T1000 (cell line): Measurements from ENCODE around the gene SMCR8.
"Not testable (repeated sequence)": the region's sequence is repeated elsewhere in the genome, so short reads cannot be mapped to it uniquely, and the experiment has no call there.

Source experiments
- DNase-seq: peaks from one replicate; lab custom pipeline; 2025; ENCODE audit warnings: mixed read lengths; lab: John Stamatoyannopoulos, UW

The SMCR8 gene, protein sequence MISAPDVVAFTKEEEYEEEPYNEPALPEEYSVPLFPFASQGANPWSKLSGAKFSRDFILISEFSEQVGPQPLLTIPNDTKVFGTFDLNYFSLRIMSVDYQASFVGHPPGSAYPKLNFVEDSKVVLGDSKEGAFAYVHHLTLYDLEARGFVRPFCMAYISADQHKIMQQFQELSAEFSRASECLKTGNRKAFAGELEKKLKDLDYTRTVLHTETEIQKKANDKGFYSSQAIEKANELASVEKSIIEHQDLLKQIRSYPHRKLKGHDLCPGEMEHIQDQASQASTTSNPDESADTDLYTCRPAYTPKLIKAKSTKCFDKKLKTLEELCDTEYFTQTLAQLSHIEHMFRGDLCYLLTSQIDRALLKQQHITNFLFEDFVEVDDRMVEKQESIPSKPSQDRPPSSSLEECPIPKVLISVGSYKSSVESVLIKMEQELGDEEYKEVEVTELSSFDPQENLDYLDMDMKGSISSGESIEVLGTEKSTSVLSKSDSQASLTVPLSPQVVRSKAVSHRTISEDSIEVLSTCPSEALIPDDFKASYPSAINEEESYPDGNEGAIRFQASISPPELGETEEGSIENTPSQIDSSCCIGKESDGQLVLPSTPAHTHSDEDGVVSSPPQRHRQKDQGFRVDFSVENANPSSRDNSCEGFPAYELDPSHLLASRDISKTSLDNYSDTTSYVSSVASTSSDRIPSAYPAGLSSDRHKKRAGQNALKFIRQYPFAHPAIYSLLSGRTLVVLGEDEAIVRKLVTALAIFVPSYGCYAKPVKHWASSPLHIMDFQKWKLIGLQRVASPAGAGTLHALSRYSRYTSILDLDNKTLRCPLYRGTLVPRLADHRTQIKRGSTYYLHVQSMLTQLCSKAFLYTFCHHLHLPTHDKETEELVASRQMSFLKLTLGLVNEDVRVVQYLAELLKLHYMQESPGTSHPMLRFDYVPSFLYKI

DNA sequence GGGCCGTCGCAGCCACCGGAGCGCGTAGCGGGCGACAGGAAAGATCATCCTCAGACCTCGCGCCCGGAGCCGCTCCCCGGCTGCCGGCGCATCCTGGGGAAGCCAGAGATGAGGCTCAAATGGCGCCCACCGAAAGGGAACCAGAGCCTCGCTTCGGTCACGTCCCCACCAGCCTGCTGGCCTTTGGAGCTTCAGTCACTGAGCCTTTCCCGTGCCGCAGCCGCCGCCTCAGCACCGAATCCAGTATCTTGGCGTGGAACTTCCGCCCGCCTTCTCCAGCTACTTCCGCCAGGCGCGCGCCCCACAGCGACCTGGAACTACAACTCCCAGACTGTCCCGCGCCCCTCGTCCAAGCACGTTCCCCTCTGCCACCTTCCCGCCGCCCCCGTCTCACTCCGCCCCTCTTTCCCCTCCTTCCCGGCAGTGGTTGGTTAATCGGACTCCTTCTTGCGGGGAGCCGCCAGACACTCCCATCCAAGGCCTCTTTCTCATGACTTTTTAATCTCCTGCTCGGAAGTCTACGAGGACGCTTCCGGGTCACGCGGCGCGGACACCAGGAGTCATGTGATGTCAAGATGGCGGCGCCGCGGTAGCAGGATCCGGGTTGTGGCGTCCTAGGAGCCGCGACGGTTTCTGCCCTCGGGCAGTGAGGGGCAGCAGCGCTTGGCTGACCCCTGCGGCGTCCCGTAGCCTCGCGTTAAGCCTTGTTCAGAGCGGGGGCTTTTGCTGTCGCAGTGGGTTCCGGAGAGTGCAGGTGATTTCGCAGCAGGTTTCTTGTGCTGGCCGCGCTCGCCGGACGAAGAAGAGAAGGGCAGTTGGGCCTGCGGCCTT, at the start of gene SMCR8, which contains the start of gene TOP3A:
TSS of gene SMCR8 (plus strand) at position 563 of the 831 bp plus-strand sequence. CDS start 497 bp downstream, outside the sequence.
TSS of gene TOP3A (minus strand) at position 264 of the 831 bp plus-strand sequence. CDS start at position 48, 216 bp downstream.
- DNase-seq = peak; percentile 97

DNA sequence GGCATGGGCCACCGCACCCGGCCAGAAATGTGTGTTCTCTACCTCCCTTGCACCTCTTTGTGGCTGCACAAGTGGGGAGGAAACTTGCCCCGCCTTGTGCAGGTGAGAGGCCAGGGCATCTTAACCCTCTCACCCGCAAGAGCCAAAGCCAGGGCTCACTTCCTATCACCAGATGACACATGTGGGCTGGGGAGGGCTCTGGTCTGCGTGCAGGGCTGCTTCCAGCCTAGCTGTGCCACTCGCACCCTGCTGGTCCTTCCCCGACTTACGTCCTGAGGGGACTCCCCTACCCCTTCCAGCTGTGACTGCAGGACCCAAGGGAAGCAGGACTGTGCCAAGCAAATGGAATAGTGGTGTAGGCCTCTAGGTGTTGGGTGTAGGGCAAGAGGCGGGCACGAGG, 47.7 kb upstream of the SMCR8 start:
- DNase-seq = no peak

DNA sequence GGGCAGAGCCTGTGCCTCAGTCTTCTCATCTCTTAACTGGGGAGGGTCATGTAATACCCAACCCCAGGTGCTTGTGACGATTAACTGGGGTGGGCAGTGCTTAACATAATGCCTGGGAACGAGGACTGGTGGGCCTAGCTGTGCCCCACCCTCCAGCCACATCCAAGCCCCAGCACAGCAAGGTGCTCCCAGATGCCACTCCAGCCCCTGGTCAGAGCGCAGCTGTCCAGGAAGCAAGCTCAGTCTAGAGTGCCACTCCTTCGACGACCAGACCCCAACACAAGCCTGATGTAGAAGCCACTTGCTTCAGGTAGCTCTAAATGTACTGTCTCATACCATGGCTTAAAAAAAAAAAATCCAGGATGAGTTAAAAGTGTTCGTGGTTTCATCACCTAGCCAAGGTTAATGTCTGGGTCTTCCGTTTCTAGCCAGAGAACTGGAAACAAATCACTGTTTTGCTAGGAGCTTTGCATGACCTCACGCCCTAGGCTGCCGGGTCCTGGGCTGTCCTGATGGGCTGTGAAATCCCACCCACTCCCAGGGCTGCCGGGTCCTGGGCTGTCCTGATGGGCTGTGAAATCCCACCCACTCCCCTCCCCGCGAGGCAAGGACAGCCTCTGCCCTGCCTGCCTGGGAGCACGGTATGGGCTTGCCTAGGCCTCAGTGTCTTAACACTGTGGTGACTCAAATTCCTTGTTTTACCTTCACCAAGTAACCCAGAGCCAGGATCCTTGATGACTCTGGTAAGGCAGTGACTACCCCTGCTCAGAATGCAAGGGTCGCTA, 47.0 kb upstream of the SMCR8 start:
- DNase-seq = peak; percentile 10

DNA sequence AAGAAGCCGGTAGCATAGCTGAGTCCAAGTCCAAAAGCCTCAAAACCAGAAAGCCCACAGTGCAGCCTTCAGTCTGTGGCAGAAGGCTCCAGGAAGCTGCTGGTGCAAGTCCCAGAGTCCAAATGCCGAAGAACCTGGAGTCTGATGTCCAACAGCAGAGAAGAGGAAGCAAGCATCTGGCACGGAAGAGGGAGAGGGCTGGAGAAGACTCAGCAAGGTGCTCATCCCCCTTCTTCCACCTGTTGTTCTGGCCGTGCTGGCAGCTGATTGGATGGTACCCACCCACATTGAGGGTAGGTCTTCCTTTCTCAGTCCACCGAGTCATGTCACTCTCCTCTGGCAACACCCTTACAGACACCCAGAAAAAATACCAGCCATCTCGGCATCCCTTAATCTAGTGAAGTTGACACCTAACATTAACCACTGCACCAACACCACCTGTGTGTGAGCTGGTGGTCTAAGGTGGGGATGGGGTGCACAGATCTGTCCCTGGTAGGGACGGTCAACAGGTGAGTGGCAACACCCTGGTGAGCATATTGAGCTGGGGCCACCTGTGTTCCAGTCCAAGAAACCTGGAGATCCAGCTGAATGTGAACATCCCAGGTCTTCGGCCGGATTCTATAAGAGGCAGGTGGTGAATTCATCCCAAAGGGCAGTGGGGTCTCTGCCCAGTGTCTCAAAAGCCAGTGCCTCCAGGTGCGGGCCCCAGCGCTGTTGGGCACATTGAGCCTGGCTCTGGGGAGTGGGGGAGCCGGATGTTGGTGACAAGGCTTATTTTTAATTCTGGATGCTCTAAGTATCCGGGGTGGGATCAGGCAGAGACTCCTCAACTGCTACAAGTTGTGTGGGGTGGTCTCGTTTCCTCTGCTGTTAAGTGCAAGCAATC, 44.8 kb upstream of the SMCR8 start:
- DNase-seq = no peak

DNA sequence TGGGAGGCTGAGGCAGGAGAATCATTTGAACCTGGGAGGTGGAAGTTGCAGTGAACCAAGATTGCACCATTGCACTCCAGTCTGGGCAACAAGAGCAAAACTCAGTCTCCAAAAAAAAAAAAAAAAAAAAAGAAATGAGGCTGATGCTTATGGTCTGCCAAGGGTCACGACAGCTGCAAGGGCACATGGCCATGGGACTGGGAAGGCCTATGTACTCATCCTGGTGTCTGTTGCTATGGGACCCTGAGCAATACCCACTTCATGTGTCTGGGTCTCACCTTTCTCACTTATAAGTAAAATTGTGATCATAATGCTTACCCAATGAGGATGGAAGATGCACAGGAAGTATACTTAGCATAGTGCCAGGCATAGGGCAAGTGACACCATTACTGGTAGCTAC, 38.0 kb upstream of the SMCR8 start:
- DNase-seq = no peak

DNA sequence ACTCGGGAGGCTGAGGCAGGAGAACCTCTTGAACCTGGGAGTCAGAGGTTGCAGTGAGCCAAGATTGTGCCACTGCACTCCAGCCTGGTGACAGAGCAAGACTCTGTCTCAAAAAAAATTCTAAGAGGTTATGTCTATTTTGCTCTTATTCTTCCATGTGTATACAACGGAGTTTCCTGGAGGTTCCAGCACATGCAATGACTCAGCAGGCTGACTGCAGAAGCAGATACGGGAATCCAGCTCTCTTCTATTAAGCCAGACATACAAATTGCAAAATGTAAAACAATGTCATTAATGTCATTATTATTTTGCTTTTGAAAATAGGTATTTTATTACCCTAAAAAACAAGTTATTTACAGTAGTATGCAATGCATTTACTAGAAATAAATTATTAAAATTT, 36.2 kb upstream of the SMCR8 start:
- no peak for DNase-seq

DNA sequence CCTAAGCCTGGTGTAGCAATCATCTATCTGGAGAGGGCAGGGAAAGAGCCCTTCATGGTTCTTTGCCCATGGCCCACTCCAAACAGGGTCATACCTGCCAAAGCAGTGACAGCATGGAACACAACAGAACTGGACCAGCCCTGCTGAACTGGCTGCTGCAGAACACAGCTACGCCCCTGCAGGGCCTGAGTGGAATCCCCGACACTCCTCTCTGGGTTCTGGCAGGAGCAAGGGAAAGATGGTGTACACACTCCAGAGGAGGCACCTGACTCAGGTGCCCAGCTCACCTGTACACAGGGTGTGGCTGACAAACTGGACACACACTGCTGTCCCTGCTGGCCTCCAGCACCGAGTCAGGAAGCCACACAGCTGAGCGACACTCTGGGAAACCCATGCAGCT, 34.8 kb upstream of the SMCR8 start:
- DNase-seq = no peak

DNA sequence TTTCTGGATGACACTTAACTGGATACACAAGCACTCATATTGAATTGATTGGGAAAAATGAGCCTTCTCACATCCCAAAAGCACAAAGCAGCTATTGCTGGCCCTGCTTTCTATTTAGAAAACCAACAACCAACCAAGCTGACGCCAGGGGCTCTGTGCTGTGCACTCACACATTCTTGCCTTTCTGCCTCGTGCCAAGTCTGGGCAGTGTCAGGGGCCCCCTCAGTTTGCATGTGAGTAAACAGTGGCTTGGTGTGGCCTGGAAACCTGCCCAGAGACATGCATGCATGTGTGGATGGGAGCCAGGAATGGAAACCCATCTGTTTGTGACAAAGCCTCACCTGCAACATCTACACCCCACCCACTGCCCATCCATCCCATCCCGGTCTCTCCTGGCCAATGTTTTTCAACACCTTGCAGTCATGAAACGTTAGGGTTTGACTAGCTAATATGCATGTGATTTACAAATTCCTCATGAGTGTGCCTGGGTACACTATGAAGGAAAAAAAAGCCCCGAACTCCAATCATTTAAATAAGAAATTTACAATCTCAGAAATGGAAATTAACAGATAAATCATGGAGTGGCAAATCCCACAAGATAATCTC, 34.2 kb upstream of the SMCR8 start:
- DNase-seq = no peak

DNA sequence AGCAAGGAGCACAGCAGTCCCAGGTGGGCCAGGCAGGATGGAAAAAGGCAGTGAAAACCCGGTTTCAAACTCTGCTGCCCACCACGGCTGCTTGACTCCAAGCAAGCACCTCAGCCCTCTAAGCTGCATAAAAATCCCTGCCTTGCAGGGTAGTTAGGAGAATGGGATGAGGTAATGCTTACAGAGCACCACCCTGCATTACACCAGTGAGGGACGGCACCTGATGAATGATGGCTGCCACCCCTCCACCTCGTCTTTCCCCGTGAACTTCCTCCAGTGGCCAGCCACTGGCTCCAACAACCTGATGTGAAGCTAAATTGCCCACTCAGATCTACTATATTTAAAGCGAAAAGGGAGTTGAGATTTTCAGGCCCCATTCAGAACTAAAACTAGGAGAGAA, 33.3 kb upstream of the SMCR8 start:
- no peak for DNase-seq

DNA sequence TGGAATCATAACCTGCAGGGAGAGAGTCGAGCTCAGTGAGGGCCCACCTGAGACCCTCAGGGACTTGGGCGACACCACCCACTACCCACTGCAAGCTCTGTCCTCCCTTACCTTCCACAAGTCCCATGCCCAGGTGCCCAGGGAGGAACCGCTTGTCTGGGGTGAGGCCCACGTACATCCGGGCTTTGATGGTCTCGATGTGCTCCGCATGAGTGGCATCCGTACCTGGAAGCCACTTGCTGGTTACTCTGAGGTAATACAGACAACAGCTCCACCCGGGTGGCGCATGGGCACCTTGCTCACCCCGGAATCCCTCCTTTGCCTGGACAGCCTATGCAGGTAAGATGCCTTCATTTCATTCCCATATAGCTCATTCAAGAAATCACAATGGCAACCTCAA, 29.8 kb upstream of the SMCR8 start:
- no peak for DNase-seq

DNA sequence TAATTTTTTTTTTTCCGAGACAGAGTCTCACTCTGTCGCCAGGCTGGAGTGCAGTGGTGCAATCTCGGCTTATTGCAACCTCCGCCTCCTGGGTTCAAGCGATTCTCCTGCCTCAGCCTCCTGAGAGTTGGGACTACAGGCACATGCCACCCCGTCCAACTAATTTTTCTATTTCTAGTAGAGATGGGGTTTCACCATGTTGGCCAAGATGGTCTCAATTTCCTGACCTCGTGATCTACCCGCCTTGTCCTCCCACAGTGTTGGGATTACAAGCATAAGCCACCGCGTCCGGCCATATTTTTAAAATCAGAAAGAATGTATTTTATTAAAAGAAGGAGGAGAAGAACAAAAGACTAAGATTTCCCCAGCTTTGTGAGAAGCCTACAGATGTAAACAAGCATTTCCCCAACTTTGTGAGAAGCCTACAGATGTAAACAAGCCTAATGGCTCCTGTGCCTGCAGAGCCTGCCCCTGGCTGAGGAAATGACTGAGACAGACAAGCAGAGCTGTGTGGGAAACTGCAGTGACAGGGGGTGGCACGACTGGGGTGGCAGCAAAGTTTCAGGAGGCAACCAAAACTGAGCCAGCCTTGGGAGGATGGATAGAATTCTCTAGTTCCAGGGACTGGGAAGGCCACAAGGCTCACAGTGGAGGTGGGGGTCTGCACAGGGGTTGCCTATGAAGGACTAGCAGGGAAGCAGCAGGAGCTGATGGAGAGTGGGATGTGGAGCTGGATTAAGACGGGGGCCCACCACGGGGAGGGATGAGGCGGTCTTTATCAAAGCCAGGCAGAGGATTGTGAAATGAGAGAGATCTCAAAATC, 23.2 kb upstream of the SMCR8 start:
- DNase-seq = no peak

DNA sequence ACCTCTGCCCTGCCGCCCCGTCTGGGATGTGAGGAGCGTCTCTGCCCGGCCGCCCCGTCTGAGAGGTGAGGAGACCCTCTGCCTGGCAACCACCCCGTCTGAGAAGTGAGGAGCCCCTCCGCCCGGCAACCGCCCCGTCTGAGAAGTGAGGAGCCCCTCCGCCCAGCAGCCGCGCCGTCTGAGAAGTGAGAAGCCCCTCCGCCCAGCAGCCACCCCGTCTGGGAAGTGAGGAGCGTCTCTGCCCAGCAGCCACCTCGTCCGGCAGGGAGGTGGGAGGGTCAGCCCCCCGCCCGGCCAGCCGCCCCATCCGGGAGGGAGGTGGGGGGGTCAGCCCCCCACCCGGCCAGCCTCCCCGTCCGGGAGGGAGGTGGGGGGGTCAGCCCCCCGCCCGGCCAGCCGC, 17.0 kb upstream of the SMCR8 start:
- DNase-seq = not testable (repeated sequence)

DNA sequence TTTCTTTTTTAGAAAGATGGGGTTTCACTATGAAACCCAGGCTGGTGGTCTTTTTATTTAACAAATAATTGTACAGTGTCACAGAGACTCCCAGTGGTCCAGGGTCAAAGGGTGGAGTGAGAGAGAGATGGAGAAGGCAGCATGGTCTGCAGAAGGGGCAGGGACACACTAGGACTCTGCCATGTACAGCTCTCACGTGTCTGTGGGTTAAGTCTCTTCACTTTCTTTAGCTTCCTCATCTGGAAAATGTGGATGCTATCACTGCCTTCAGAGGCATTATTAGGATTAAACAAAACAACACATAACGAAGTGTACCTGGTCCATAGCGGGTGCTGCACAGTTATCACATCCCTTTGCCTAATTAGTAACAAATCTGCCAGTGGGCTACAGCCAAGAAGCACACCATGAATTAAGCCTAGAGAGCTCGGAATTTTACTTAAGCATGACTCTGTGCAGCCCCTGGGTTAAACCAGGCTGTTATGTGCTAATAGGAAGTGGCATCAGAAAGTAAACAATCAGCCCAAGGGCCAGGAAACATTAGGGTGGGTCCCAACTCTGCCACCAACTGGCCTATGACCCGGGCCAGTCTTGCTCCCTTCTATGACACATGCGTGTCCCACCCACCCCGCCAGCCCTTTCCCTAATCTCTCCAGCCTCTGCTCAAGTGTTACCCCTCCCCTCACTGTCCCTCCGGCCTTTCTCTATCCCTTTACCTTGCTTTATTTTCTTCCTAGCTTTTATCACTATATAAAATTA, 14.2 kb upstream of the SMCR8 start:
- no peak for DNase-seq

DNA sequence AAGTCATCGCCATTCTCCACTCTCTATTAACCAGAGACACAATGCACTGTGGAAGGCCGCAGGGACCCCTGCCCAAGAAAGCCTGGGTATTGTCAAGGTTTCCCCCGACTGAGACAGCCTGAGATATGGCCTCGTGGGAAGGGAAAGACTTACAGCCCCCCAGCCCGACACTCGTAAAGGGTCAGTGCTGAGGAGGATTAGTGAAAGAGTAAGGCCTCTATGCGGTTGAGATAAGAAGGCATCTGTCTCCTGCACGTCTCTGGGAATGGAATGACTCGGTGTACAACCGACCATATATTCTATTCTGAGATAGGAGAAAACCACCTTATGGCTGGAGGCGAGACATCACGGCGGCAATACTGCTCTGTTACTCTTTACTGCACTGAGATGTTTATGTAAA, 11.9 kb upstream of the SMCR8 start:
- not testable (repeated sequence) for DNase-seq

DNA sequence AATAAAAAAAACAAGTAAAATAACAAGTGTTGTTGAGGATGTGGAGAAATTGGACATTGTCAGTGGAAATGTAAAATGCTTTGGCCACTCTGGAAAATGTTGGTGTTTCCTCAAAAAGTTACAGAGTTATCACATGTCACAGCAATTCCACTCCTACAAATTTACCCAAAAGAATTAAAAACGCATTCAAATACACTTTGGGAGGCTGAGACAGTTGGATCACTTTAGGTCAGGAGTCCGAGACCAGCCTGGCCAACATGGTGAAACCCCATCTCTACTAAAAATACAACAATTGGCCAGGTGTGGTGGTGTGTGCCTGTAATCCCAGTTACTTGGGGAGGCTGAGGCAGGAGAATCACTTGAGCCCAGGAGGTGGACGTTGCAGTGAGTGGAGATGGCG, 5.9 kb upstream of the SMCR8 start:
- no peak for DNase-seq

DNA sequence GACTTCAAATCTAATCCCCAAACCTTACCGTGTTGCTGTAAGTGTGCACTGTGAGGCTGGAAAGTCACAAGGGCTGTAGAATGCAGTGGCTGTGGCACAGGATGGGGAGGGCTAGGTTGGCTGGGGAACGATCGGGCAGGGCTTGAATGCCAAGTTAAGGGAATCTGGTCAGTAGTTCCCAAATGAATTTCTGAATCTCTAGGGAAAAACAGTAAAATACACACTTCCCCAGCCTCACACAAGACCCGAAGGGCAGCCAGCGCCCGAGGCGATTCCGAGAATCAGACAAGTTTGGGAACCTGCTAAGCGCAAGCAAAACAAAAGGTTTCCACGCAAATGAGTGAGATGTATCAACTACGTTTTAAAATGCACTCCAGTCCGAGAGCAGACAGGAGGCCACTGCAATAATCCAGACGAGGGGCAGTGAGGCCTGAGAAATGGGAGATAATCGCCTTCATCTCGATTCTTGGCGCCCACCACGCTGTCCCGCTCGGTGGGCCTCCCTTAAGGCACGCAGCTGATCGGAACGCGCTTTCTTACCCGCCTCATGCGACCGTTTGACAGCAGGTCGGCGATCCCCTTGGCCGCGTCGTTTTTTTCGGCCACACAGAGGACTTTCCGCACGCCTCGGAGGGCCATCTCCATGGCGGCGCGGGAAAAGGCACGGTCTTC, 898 bp upstream of the SMCR8 start:
- DNase-seq = no peak

DNA sequence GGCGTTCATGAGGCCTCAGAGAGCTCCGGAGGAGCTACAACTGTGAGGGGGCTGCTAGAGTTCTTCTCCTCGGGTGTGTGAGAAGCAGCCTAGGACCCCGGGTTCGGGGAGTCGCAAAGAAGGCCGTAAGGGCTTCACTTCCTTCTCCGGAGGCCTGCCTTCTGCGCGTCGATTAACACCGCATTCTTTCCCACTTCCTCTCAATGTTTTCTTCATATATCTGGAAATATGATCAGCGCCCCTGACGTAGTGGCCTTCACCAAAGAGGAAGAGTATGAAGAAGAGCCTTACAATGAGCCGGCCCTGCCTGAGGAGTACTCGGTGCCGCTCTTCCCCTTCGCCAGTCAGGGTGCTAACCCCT, 449 bp downstream of the SMCR8 start:
- no peak for DNase-seq

DNA sequence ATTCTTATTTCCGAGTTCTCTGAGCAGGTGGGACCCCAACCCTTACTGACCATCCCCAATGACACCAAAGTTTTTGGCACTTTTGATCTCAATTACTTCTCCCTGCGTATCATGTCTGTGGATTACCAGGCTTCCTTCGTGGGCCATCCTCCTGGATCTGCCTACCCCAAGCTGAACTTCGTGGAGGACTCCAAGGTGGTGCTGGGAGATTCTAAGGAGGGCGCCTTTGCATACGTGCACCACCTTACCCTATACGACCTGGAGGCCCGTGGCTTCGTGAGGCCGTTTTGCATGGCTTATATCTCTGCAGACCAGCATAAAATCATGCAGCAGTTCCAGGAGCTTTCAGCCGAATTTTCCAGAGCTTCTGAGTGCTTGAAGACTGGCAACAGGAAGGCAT, 868 bp downstream of the SMCR8 start:
- DNase-seq = no peak
